HepG2 (cell line): ENCODE data around the gene GPAM. TPM values are rescaled to one million over a fixed set of nuclear protein-coding genes. Genes with fewer than 3 reads are reported as not detected.
A peak's percentile ranks its signal among the peaks of the same experiment; 100 is the strongest.

Experiments
- ERF ChIP-seq: IDR thresholded peaks from 2 replicates; pipeline ENCODE4 v1.6.1; 2018; ENCODE audit warnings: missing biosample characterization, missing genetic modification reagents
- FOSL2 ChIP-seq: sonication (generic); formaldehyde crosslinking; IDR thresholded peaks from 2 replicates; pipeline ENCODE4 v1.4.0; 2020; ENCODE audit warnings: missing genetic modification reagents
- HNRNPUL1 ChIP-seq: fragments of 200-400 bp; formaldehyde crosslinking; IDR thresholded peaks from 2 replicates; pipeline ENCODE4 v1.6.1; 2017; ENCODE audit warnings: low read depth, mild to moderate bottlenecking, low read length, moderate library complexity
- HOXD1 ChIP-seq: sonication (generic); formaldehyde crosslinking; IDR thresholded peaks from 2 replicates; pipeline ENCODE4 v1.5.0; 2020; ENCODE audit warnings: missing genetic modification reagents
- MIER2 ChIP-seq: IDR thresholded peaks from 2 replicates; pipeline ENCODE4 v1.6.1; 2016; ENCODE audit warnings: missing biosample characterization, missing genetic modification reagents
- NFE2L2 ChIP-seq: fragments of 150-350 bp; IDR thresholded peaks from 2 replicates; pipeline ENCODE4 v1.6.1; 2014; ENCODE audit warnings: low read length
- NONO ChIP-seq, 2 experiments: fragments of 450-650 bp in 1 of 2; sonication (generic) in 1 of 2; formaldehyde crosslinking in 1 of 2; IDR thresholded peaks in 1 of 2; conservative IDR thresholded peaks in 1 of 2; 2 replicates each; pipeline versions ENCODE4 v1.6.1 to v1.8.0; 2017 to 2022; ENCODE audit warnings: mild to moderate bottlenecking in 1 of 2, missing genetic modification reagents in 1 of 2, moderate library complexity in 1 of 2
- REST ChIP-seq, 2 experiments: IDR thresholded peaks; 2 replicates each; pipeline ENCODE4 v1.6.1; 2011 to 2012; ENCODE audit warnings: low read length in 2 of 2, borderline replicate concordance in 1 of 2, low read depth in 1 of 2, mild to moderate bottlenecking in 1 of 2, moderate library complexity in 1 of 2
- SOX13 ChIP-seq, 3 experiments: fragments of 450-650 bp in 1 of 3; sonication (generic) in 1 of 3; formaldehyde crosslinking in 1 of 3; IDR thresholded peaks in 2 of 3; conservative IDR thresholded peaks in 1 of 3; 2 replicates each; pipeline versions ENCODE4 v1.5.0 to v1.6.1; 2016 to 2020; ENCODE audit warnings: antibody characterized with exemption in 1 of 3, mild to moderate bottlenecking in 1 of 3, missing compliant biosample characterization in 1 of 3, missing genetic modification reagents in 1 of 3, moderate library complexity in 1 of 3
- TMF1 ChIP-seq: sonication (generic); formaldehyde crosslinking; IDR thresholded peaks from 2 replicates; pipeline ENCODE4 v1.8.1; 2022; ENCODE audit warnings: low read depth, missing genetic modification reagents
- TRIM24 ChIP-seq: sonication (generic); formaldehyde crosslinking; IDR thresholded peaks from 2 replicates; pipeline ENCODE4 v1.8.0; 2022; ENCODE audit warnings: mild to moderate bottlenecking, missing genetic modification reagents
- ZNF101 ChIP-seq: sonication (generic); formaldehyde crosslinking; IDR thresholded peaks from 2 replicates; pipeline ENCODE4 v1.4.0; 2020; ENCODE audit warnings: mild to moderate bottlenecking, low read depth, missing genetic modification reagents, borderline replicate concordance
- ZNF292 ChIP-seq: sonication (generic); formaldehyde crosslinking; IDR thresholded peaks from 2 replicates; pipeline ENCODE4 v1.8.1; 2022; ENCODE audit warnings: mild to moderate bottlenecking, low read depth, missing genetic modification reagents, borderline replicate concordance
- ZNF501 ChIP-seq: sonication (generic); formaldehyde crosslinking; IDR thresholded peaks from 2 replicates; pipeline ENCODE4 v1.5.1; 2020; ENCODE audit warnings: mild to moderate bottlenecking, moderate library complexity, missing genetic modification reagents
- ZNF546 ChIP-seq: sonication (generic); formaldehyde crosslinking; conservative IDR thresholded peaks from 2 replicates; pipeline ENCODE4 v1.8.1; 2023; ENCODE audit warnings: mild to moderate bottlenecking, missing genetic modification reagents
- ZNF564 ChIP-seq: sonication (generic); formaldehyde crosslinking; IDR thresholded peaks from 2 replicates; pipeline ENCODE4 v1.8.1; 2023; ENCODE audit warnings: mild to moderate bottlenecking, missing genetic modification reagents
- ZNF598 ChIP-seq: sonication (generic); formaldehyde crosslinking; IDR thresholded peaks from 2 replicates; pipeline ENCODE4 v1.5.1; 2020; ENCODE audit warnings: mild to moderate bottlenecking, missing genetic modification reagents, borderline replicate concordance
- ZNF609 ChIP-seq: sonication (generic); formaldehyde crosslinking; IDR thresholded peaks from 2 replicates; pipeline ENCODE4 v1.4.0; 2020; ENCODE audit warnings: mild to moderate bottlenecking, missing genetic modification reagents, borderline replicate concordance
- polyA plus RNA-seq, 8 experiments: library from polyadenylated mRNA; depleted of rRNA in 3 of 8; stranded (reverse) in 7 of 8; unstranded in 1 of 8; fragments of >200 nt; fragmentation: Illumina TruSeq in 4 of 8; extraction: Trizol in 4 of 8; gene quantifications; 2 replicates each; pipeline versions ENCODE4 v1.2.1 to v1.2.3, GENCODE V29; 2011 to 2016; ENCODE audit warnings: low read depth in 4 of 8, missing spikeins in 1 of 8, mixed read lengths in 1 of 8; ENCODE audit not compliant: insufficient read depth in 1 of 8
- total RNA-seq, 5 experiments: library from RNA; depleted of rRNA; stranded (reverse); fragments of >200 nt; fragmentation: Illumina TruSeq; extraction: Trizol; gene quantifications; 2 replicates each; pipeline ENCODE4 v1.2.3, GENCODE V29; 2016; ENCODE audit warnings: low read depth in 1 of 5
- TF ChIP-seq, protein P1 (sequence below), 2 experiments: fragments of 450-650 bp in 1 of 2; sonication (generic) in 1 of 2; formaldehyde crosslinking; IDR thresholded peaks; 2 replicates each; pipeline versions ENCODE4 v1.5.0 to v1.8.0; 2020 to 2022; ENCODE audit warnings: mild to moderate bottlenecking in 1 of 2, missing genetic modification reagents in 1 of 2

The GPAM gene
- total and polyA plus RNA-seq, 2 of the 13 experiments (the other 11 are each of a cell fraction or from before 2014, with no cell fraction given) = 36.8 to 140 TPM

DNA sequence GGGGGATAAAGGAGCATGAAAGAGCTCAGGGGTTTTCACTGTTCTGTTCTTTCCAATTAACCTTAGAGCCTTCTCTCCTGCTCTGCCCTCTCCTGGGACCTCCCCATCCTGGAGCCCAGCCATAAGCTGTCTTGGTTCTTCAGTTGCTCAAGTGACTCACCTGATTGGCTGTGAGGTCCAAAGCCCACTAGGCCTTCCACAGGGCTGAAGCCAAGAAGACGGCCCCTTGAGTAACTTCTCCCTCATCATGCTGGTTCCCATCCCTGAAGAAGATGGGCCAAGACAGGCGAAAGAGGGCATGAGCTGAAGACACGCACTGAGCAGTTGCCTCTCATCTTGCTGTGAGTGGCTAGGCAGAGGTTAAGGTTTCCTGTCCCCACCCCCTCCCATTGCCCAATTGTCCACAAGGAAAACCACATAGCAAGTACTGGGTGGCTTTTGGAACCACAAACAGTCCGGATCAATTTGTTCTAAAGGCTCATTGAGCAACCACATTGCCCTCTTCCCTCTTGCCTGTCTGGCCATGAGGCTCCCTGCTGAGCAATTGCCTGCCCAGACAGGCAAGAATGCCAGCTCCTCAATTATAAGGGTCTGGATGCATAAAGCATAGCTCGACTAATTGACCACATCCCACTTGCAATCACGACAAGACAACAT lies 43.9 kb upstream of the GPAM start (continued):
- TF ChIP-seq REST (IDR thresholded peaks at IDR 0.05; ENCODE audit: borderline replicate concordance in 1 of 2, low read depth in 1 of 2, low read length in 2 of 2) = peak in 1 of 2 experiments; percentile 37; a peak in 2 of 4 replicates
- no peak for TF ChIP-seq NONO (IDR thresholded peaks at IDR 0.05)
- peak; percentile 91 for TF ChIP-seq NONO (CRISPR knock-in tag; conservative IDR thresholded peaks at IDR 0.05)
- TF ChIP-seq FOSL2 = peak; percentile 82
- TF ChIP-seq NFE2L2 = no peak
- TF ChIP-seq HOXD1 = peak; percentile 54; the same call in 1 of the 2 replicates
- TF ChIP-seq, protein P1, sequence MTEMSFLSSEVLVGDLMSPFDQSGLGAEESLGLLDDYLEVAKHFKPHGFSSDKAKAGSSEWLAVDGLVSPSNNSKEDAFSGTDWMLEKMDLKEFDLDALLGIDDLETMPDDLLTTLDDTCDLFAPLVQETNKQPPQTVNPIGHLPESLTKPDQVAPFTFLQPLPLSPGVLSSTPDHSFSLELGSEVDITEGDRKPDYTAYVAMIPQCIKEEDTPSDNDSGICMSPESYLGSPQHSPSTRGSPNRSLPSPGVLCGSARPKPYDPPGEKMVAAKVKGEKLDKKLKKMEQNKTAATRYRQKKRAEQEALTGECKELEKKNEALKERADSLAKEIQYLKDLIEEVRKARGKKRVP (CRISPR knock-in tag; IDR thresholded peaks at IDR 0.05) = peak in 1 of 2 experiments; percentile 83; a peak in 2 of 4 replicates
- TF ChIP-seq ZNF546 (CRISPR knock-in tag) = 0 out of 2 replicates have a peak, but pooled peaks have one; percentile 0
- TF ChIP-seq HNRNPUL1 = no peak
- peak; percentile 89 for TF ChIP-seq ZNF292 (CRISPR knock-in tag)
- TF ChIP-seq ZNF101 (CRISPR knock-in tag) = peak; percentile 81; the same call in 1 of the 2 replicates
- TF ChIP-seq ZNF501 = peak; percentile 42; the same call in 1 of the 2 replicates
- TF ChIP-seq TMF1 (CRISPR knock-in tag) = peak; percentile 64; the same call in 1 of the 2 replicates
- TF ChIP-seq ZNF609 = peak; percentile 88
- TF ChIP-seq ERF (CRISPR knock-in tag) = peak; percentile 71
- no peak for TF ChIP-seq ZNF564 (CRISPR knock-in tag)
- TF ChIP-seq TRIM24 (CRISPR knock-in tag) = peak; percentile 84
- peak; percentile 81; the same call in 1 of the 2 replicates for TF ChIP-seq SOX13 (IDR thresholded peaks at IDR 0.05)
- peak in 1 of 2 experiments; percentile 83; a peak in 2 of 4 replicates for TF ChIP-seq SOX13 (CRISPR knock-in tag; conservative IDR thresholded peaks at IDR 0.05 in 1 of 2, IDR thresholded peaks at IDR 0.05 in 1 of 2)
- peak; percentile 82 for TF ChIP-seq MIER2
- TF ChIP-seq ZNF598 (CRISPR knock-in tag) = peak; percentile 90; the same call in 1 of the 2 replicates
